Measurements from ENCODE around the gene BEST4. TPM values are rescaled to one million over a fixed set of nuclear protein-coding genes. Genes with fewer than 3 reads are reported as not detected.
"Not testable (repeated sequence)": the region's sequence is repeated elsewhere in the genome, so short reads cannot be mapped to it uniquely, and the experiment has no call there.

BEST4 gene
- total RNA-seq, 1 donor from 2014 or later = 0.19 TPM

- DNase-seq (ENCODE audit: low spot score) = no peak
Observed at GRCh38 chr1:44803062-44803311, 15.0 kb upstream of the BEST4 start.

- DNase-seq (ENCODE audit: low spot score) = no peak
Observed at GRCh38 chr1:44802306-44803061, 14.5 kb upstream of the BEST4 start.

- DNase-seq (ENCODE audit: low spot score) = no peak
Observed at GRCh38 chr1:44801491-44802305, 13.7 kb upstream of the BEST4 start.

- DNase-seq (ENCODE audit: low spot score) = peak; percentile 99
Observed at GRCh38 chr1:44799770-44800584, 12.0 kb upstream of the BEST4 start, which contains the start of gene PLK3. Gene PLK3 (plus strand): TSS chr1:44800377. CDS start chr1:44800464, 87 bp downstream.

GRCh38 chr1:44798481-44799365 is 10.8 kb upstream of the BEST4 start:
- no peak for DNase-seq (ENCODE audit: low spot score)

- DNase-seq (ENCODE audit: low spot score) = not testable (repeated sequence)
Observed at GRCh38 chr1:44797886-44798285, 9.9 kb upstream of the BEST4 start.

GRCh38 chr1:44792736-44793502 is 4.9 kb upstream of the BEST4 start:
- no peak for DNase-seq (ENCODE audit: low spot score)

- no peak for DNase-seq (ENCODE audit: low spot score)
Observed at GRCh38 chr1:44790968-44791801, 3.2 kb upstream of the BEST4 start.

GRCh38 chr1:44787506-44787905 is 464 bp downstream of the BEST4 start:
- no peak for DNase-seq (ENCODE audit: low spot score)

- no peak for DNase-seq (ENCODE audit: low spot score)
Observed at GRCh38 chr1:44786841-44787426, 1.0 kb downstream of the BEST4 start.

GRCh38 chr1:44786138-44786840 is 1.7 kb downstream of the BEST4 start:
- DNase-seq (ENCODE audit: low spot score) = peak; percentile 94

GRCh38 chr1:44785501-44786137 is 2.4 kb downstream of the BEST4 start:
- DNase-seq (ENCODE audit: low spot score) = no peak

GRCh38 chr1:44785029-44785380 is 3.0 kb downstream of the BEST4 start:
- DNase-seq (ENCODE audit: low spot score) = no peak

GRCh38 chr1:44784094-44785028 is 3.6 kb downstream of the BEST4 start:
- no peak for DNase-seq (ENCODE audit: low spot score)

- no peak for DNase-seq (ENCODE audit: low spot score)
Observed at GRCh38 chr1:44783697-44784093, 4.3 kb downstream of the BEST4 start.

GRCh38 chr1:44780583-44781121 is 7.3 kb downstream of the BEST4 start:
- no peak for DNase-seq (ENCODE audit: low spot score)

Measured in mesenteric fat pad (tissue), 1 donor.